Fibroblast of lung (primary cell): ENCODE results near the gene SBNO2.
A peak's percentile ranks its signal among the peaks of the same experiment; 100 is the strongest.

Experiments
- CTCF ChIP-seq, 2 donors: IDR thresholded peaks in 1 of 2; conservative IDR thresholded peaks in 1 of 2; 1 replicate in 1 of 2; 2 replicates in 1 of 2; pipeline ENCODE4 v1.5.1; 2011 to 2012; ENCODE audit warnings: low read length in 2 of 2, control low read depth in 1 of 2, inconsistent platforms in 1 of 2, low read depth in 1 of 2, mild to moderate bottlenecking in 1 of 2
- EZH2 ChIP-seq: IDR thresholded peaks from 2 replicates; pipeline ENCODE4 v1.5.1; 2012; ENCODE audit warnings: low read length, control low read depth, mild to moderate bottlenecking; ENCODE audit errors: missing control alignments

- TF ChIP-seq EZH2 (no peak), CTCF (conservative IDR thresholded peaks at IDR 0.05 in 1 of 2, IDR thresholded peaks at IDR 0.05 in 1 of 2; ENCODE audit: low read depth in 1 of 2, low read length in 2 of 2) (peak; percentile 19 to 21)
Measured at GRCh38 chr19:1070576-1070930, 103.5 kb downstream of the SBNO2 start.
